Chondrocyte (in vitro differentiated cells): Measurements from ENCODE around the gene NUP37. TPM values are rescaled to one million over a fixed set of nuclear protein-coding genes. Genes with fewer than 3 reads are reported as not detected.
"Not testable (repeated sequence)": the region's sequence is repeated elsewhere in the genome, so short reads cannot be mapped to it uniquely, and the experiment has no call there.

Source experiments
- DNase-seq: peaks from one replicate; pipeline ENCODE4 v3.0.0; 2021; ENCODE audit warnings: mixed read lengths, low spot score
- H3K27ac Mint-ChIP-seq: one replicate; pipeline ENCODE4 v1.8.0; 2021; ENCODE audit warnings: mild to moderate bottlenecking, moderate library complexity, mixed read lengths; ENCODE audit not compliant: unreplicated experiment
- H3K27me3 Mint-ChIP-seq: 2 replicates; pipeline ENCODE4 v1.8.0; 2021; ENCODE audit warnings: low read depth, mixed read lengths
- H3K36me3 Mint-ChIP-seq: 2 replicates; pipeline ENCODE4 v1.8.0; 2021; ENCODE audit warnings: low read depth, mixed read lengths
- H3K4me1 Mint-ChIP-seq: 2 replicates; pipeline ENCODE4 v1.8.0; 2021; ENCODE audit warnings: low read depth, mild to moderate bottlenecking, mixed read lengths
- H3K4me3 Mint-ChIP-seq: one replicate; pipeline ENCODE4 v1.8.0; 2021; ENCODE audit warnings: mild to moderate bottlenecking, moderate library complexity, mixed read lengths; ENCODE audit not compliant: unreplicated experiment
- H3K9me3 Mint-ChIP-seq: 2 replicates; pipeline ENCODE4 v1.8.0; 2021; ENCODE audit warnings: low read depth, mixed read lengths
- CTCF ChIP-seq: fragments of 200-600 bp; sonication (generic); IDR thresholded peaks from 2 replicates; pipeline ENCODE4 v1.5.0; 2021; ENCODE audit warnings: antibody characterized with exemption, mild to moderate bottlenecking, moderate library complexity
- total RNA-seq: library from RNA; stranded (reverse); gene quantifications from 3 replicates; pipeline ENCODE4 v1.2.1, GENCODE V29; 2021

The NUP37 gene
- total RNA-seq, 1 donor from 2014 or later = 17.7 TPM

GRCh38 chr12:102131442-102131841 is 11.5 kb upstream of the NUP37 start:
- not testable (repeated sequence) for H3K36me3 Mint-ChIP-seq, H3K4me1 Mint-ChIP-seq, H3K4me3 Mint-ChIP-seq

GRCh38 chr12:102130720-102131119 is 10.8 kb upstream of the NUP37 start:
- not testable (repeated sequence) for H3K4me1 Mint-ChIP-seq, DNase-seq, H3K4me3 Mint-ChIP-seq, H3K27me3 Mint-ChIP-seq, H3K27ac Mint-ChIP-seq, H3K9me3 Mint-ChIP-seq, H3K36me3 Mint-ChIP-seq

More at GRCh38 chr12:102131442-102131841, 11.5 kb upstream of the NUP37 start:
- not testable (repeated sequence) for H3K9me3 Mint-ChIP-seq, H3K27me3 Mint-ChIP-seq, DNase-seq, H3K27ac Mint-ChIP-seq

GRCh38 chr12:102121328-102121727 is 1.4 kb upstream of the NUP37 start:
- not testable (repeated sequence) for DNase-seq, H3K27ac Mint-ChIP-seq, H3K9me3 Mint-ChIP-seq, H3K27me3 Mint-ChIP-seq, H3K36me3 Mint-ChIP-seq
- H3K4me3 Mint-ChIP-seq = peak overlapping the region; percentile 91
- H3K4me1 Mint-ChIP-seq = peaks cover 14% of the 10 kb centered on the region

GRCh38 chr12:102120886-102121285 is 972 bp upstream of the NUP37 start:
- peaks cover 2% of the 10 kb centered on the region for H3K36me3 Mint-ChIP-seq
- H3K27me3 Mint-ChIP-seq = no peaks in the 10 kb centered on the region
- TF ChIP-seq CTCF = no peak
- no peak for DNase-seq
- H3K4me1 Mint-ChIP-seq = peaks cover 14% of the 10 kb centered on the region
- H3K9me3 Mint-ChIP-seq = no peaks in the 10 kb centered on the region
- peak overlapping the region; percentile 91 for H3K4me3 Mint-ChIP-seq
- no peak overlapping the region for H3K27ac Mint-ChIP-seq

- no peak for TF ChIP-seq CTCF
- Mint-ChIP-seq H3K9me3 (no peaks in the 10 kb centered on the region), H3K27me3 (no peaks in the 10 kb centered on the region), H3K4me1 (peaks cover 14% of the 10 kb centered on the region), H3K36me3 (peaks cover 2% of the 10 kb centered on the region), H3K27ac (peak overlapping the region; percentile 89), H3K4me3 (peak overlapping the region; percentile 91)
- no peak for DNase-seq
Measured at GRCh38 chr12:102120564-102120873, 605 bp upstream of the NUP37 start.

GRCh38 chr12:102118874-102119273 is 1.0 kb downstream of the NUP37 start:
- DNase-seq = no peak
- H3K27ac Mint-ChIP-seq = peak overlapping the region; percentile 18
- H3K27me3 Mint-ChIP-seq = no peaks in the 10 kb centered on the region
- no peaks in the 10 kb centered on the region for H3K9me3 Mint-ChIP-seq
- no peak overlapping the region for H3K4me3 Mint-ChIP-seq
- H3K36me3 Mint-ChIP-seq = peaks cover 2% of the 10 kb centered on the region
- TF ChIP-seq CTCF = no peak
- peaks cover 14% of the 10 kb centered on the region for H3K4me1 Mint-ChIP-seq

GRCh38 chr12:102116392-102116791 is 3.5 kb downstream of the NUP37 start:
- DNase-seq = no peak
- H3K4me1 Mint-ChIP-seq = peaks cover 14% of the 10 kb centered on the region
- no peaks in the 10 kb centered on the region for H3K9me3 Mint-ChIP-seq
- H3K27ac Mint-ChIP-seq = no peak overlapping the region
- no peak for TF ChIP-seq CTCF
- no peaks in the 10 kb centered on the region for H3K27me3 Mint-ChIP-seq
- H3K36me3 Mint-ChIP-seq = peaks cover 3% of the 10 kb centered on the region
- H3K4me3 Mint-ChIP-seq = no peak overlapping the region
